AG10803 (cell line): ENCODE data around the gene ADAMTS2.

Experiments used
- DNase-seq: peaks from one replicate; pipeline ENCODE4 v3.0.0; 2010; ENCODE audit warnings: low read depth
- H3K4me3 ChIP-seq: 2 replicates; pipeline ENCODE4 v1.5.1; 2011; ENCODE audit warnings: mild to moderate bottlenecking, low read length, control low read depth
- TF ChIP-seq, protein P1 (sequence below): conservative IDR thresholded peaks from 2 replicates; pipeline ENCODE4 v1.5.1; 2011; ENCODE audit warnings: mild to moderate bottlenecking, low read length, control low read depth, inconsistent platforms

The ADAMTS2 gene

DNA sequence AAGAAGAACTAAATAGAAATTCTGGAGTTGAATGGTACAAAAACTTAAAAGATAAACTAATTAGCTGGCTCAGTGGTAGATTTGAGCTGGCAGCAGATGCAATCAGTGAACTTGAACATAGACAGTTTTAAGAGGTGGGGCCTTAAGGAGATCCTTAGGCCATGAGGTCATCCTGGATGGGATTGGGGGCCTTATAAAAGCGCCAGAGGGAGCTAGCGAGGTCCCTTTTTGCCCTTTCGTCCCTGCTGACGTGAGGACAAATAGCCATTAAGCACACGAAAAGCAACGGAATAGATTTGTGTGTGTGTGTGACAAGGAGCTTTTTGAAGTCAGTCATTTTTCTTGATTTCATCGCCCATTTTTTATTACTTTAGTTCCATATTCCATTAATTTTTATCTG is 201.8 kb downstream of the ADAMTS2 start:
- H3K4me3 ChIP-seq: no peak overlapping the region
- TF ChIP-seq, protein P1, sequence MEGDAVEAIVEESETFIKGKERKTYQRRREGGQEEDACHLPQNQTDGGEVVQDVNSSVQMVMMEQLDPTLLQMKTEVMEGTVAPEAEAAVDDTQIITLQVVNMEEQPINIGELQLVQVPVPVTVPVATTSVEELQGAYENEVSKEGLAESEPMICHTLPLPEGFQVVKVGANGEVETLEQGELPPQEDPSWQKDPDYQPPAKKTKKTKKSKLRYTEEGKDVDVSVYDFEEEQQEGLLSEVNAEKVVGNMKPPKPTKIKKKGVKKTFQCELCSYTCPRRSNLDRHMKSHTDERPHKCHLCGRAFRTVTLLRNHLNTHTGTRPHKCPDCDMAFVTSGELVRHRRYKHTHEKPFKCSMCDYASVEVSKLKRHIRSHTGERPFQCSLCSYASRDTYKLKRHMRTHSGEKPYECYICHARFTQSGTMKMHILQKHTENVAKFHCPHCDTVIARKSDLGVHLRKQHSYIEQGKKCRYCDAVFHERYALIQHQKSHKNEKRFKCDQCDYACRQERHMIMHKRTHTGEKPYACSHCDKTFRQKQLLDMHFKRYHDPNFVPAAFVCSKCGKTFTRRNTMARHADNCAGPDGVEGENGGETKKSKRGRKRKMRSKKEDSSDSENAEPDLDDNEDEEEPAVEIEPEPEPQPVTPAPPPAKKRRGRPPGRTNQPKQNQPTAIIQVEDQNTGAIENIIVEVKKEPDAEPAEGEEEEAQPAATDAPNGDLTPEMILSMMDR: peak; percentile 58
- peak; percentile 72 for DNase-seq

DNA sequence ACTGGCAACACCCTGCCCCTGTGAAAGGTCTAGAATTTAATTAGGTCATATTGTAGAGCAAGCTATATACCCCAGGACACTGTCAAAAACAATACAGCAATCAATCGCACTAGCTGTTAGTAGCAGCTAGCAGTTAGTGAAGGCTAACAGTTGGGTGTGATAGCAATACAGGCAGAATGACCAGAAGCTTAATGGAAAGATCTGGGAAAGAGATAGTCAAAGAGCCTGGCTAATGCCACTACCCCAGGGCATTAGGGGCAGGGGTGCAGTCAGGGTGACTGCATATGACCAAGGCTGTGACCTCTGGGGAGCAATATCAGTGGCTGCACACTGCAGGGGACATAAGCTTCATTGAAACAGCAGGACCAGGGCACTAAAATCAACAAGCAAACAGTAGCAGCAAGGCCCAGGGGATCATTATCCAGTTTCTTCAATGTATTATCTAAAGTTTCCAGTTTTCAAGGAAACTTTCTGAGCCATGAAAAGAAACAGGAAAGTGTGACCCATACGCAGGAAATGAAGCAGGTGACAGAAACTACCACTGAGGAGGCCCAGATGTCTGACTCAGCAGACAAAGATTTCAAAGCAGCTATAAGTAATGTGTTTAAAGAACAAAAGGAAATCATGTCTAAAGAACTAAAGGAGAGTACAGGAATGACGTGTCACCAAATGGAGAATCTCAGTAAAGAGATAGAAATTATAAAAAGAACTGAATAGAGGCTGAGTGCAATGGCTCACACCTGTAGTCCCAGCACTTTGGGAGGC is 202.6 kb downstream of the ADAMTS2 start:
- TF ChIP-seq, protein P1: no peak
- peak; percentile 69 for DNase-seq
- no peak overlapping the region for H3K4me3 ChIP-seq

DNA sequence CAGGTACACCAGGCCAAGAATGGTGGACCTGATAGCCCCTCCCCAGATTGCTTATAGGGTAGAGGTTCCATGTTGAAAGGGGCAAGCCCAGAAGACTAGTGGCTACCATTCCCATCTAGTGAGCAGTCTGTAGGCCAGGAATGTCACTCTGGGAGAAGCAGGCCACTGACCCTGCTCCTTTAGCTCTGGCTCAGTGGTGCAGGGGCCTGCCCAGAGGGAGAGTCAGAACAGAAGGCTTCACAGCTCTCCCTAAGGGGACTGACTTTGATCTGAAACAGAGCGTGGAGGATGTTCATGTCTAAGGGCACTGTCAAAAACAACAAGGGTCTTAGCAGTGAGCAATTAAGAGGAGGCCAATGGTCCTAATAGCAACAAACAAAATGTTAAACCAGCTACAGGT is 203.4 kb downstream of the ADAMTS2 start:
- no peak for DNase-seq
- H3K4me3 ChIP-seq: no peak overlapping the region
- TF ChIP-seq, protein P1: no peak

DNA sequence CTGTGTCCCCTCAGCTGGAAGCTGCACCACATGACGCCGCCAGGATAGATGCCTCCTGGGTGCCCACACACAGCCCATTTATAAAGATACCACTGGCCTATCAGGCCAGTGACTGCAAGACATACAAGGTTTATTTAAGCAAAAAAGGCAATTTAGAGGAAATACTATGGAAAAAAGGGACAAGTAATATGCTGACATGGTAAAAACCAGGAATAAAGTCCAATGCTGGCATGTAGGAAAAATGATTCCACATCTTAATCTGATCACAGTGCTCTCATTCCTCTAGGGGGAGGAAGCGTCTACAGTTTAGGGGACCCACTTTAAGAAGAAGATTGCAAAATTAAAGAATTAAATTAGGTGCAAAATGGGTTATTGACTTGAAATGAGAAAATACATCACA is 205.0 kb downstream of the ADAMTS2 start:
- DNase-seq: no peak
- H3K4me3 ChIP-seq: no peak overlapping the region
- TF ChIP-seq, protein P1: no peak

DNA sequence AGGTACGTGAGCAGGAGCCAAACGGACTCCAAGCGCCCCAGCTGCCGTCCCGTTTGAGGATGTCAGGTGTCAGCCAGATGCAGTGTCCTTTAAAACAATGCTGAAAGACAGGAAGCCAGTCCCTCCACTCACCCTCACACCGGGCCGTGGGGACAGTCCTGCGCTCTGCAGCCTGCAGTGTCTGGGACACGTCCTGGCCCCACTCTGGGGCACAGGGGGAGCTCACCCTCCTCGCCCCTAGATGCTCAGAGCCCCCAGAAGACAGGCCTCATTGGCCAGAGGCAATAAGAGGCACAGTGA is 205.4 kb downstream of the ADAMTS2 start:
- no peak overlapping the region for H3K4me3 ChIP-seq
- TF ChIP-seq, protein P1: no peak
- no peak for DNase-seq

DNA sequence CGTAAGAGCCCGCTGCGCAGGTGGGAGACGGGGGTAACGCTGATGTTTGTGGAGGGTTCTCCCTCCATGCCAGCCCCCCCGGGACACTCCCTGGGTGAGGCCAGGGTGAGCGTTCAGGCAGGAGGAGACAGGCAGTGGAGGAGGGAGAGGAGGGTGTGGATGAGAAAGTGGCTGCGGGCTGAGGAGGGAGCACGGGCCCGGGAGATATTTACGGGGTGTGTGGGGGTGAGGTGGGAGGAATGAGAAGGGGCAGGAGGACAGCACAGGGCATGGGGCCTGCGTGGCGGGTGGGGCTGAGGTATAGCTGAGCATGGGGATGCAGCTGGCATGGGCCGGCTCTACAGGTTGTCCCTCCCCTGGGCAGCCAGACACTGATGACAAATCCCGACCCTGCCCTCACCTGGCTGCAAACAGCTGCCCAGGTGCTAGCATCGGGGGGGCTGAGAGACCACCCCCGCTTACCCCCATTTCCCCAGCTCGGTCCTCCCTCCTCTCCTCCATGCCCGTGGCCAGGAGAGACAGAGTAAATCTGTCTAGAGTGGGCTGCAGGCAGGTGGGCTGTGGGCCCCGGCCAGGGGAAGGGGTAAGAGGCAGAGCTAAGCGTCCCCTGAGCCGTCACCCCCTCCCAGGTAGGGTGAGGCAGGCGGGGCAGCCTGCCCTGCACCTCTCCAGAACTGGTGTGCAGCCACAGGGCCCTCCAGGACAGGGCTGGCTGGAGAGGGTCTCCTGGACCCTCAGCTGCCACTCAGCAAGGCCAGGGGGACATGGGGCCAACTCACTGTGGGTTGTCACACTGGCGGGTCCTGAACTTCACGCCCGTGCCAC is 205.9 kb downstream of the ADAMTS2 start:
- TF ChIP-seq, protein P1: no peak
- H3K4me3 ChIP-seq: no peak overlapping the region
- DNase-seq: no peak

DNA sequence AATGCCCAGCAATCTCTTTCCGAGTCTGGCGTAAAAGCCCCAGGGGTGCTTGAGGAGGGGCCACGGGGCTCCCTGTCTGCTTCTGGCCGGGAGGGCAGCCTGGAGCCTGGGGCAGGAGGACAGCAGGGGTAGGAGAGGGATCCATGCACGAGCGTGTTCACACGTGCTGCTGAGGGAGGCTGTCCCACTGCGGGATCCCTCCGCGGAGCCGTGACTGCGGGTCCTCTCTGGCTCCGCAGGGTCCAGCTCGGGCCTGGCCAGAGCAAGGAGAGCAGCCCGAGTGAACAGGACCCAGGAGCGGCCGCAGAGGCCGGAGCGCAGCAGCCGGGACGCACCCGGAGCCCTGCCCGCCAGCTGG is 206.7 kb downstream of the ADAMTS2 start:
- H3K4me3 ChIP-seq: no peak overlapping the region
- no peak for DNase-seq
- TF ChIP-seq, protein P1: no peak
